Liver (tissue), 3 donors: ENCODE results near the gene MFRP.

Experiments used
- EGR1 ChIP-seq, 2 donors: IDR thresholded peaks; 2 replicates each; pipeline ENCODE4 v1.6.1; 2016 to 2018; ENCODE audit warnings: antibody characterized with exemption in 2 of 2, low read depth in 2 of 2
- NR2F2 ChIP-seq: IDR thresholded peaks from 2 replicates; pipeline ENCODE4 v1.6.1; 2016; ENCODE audit warnings: antibody characterized with exemption
- RXRA ChIP-seq, 2 donors: IDR thresholded peaks; 2 replicates each; pipeline ENCODE4 v1.6.1; 2017 to 2018; ENCODE audit warnings: antibody characterized with exemption in 2 of 2, mild to moderate bottlenecking in 1 of 2
- TF ChIP-seq, protein P1 (sequence below): fragments of 150-350 bp; IDR thresholded peaks from 2 replicates; pipeline ENCODE4 v1.5.1; 2017; ENCODE audit warnings: improper control_type of control experiment, low read depth, low read length; ENCODE audit not compliant: missing input control
- donor health status: healthy.
- donor health status: healthy.

DNA sequence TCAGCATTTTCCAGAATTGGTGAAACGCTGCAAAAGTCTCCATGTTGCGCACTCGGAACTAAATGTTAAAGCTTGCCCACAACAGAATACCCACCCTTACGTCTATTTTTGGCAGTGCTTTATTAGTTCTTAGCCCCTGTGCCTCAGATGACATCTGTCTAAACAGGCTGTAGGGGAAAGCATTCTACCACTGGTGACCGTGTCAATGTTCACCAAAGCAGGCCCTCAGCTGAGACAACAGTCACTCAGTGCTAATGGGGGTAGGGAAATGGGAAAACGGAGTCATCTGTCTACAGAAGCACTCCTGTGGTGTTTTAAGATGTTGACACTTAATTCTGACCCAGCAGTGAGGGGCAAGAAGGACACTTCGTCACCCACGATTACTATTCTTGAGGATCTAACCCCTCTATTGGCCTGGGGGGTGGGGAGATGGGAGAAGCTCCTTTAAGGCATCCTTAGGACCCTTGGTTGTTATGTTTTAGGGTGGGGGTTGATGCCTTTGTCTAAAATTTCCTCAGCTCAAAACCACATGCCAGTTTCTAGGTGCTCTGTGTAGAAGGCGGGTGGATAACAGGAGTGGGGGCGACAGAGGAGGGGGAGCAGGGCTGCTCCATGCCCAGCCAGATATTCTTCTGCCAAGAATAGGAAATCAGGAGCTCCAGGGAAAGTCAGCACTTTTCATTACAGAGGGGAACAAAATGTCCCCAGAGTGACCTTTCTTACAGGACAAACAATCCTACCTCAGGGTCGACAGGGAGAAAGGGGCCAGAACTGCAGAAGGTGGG lies 15.6 kb upstream of the MFRP start:
- TF ChIP-seq RXRA (IDR thresholded peaks at IDR 0.05): peak in 1 of 2 donors; percentile 31
- TF ChIP-seq, protein P1, sequence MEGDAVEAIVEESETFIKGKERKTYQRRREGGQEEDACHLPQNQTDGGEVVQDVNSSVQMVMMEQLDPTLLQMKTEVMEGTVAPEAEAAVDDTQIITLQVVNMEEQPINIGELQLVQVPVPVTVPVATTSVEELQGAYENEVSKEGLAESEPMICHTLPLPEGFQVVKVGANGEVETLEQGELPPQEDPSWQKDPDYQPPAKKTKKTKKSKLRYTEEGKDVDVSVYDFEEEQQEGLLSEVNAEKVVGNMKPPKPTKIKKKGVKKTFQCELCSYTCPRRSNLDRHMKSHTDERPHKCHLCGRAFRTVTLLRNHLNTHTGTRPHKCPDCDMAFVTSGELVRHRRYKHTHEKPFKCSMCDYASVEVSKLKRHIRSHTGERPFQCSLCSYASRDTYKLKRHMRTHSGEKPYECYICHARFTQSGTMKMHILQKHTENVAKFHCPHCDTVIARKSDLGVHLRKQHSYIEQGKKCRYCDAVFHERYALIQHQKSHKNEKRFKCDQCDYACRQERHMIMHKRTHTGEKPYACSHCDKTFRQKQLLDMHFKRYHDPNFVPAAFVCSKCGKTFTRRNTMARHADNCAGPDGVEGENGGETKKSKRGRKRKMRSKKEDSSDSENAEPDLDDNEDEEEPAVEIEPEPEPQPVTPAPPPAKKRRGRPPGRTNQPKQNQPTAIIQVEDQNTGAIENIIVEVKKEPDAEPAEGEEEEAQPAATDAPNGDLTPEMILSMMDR: no peak
- no peak for TF ChIP-seq NR2F2
- TF ChIP-seq EGR1 (IDR thresholded peaks at IDR 0.05; ENCODE audit: low read depth in 2 of 2): no peak
